GM23248 (cell line): ENCODE data around the gene EDIL3. TPM values are rescaled to one million over a fixed set of nuclear protein-coding genes. Genes with fewer than 3 reads are reported as not detected.
A peak's percentile ranks its signal among the peaks of the same experiment; 100 is the strongest.

Experiments used
- DNase-seq: peaks from one replicate; pipeline ENCODE4 v3.0.0-alpha.2; 2015
- H2AFZ ChIP-seq: fragments of 200-600 bp; sonication (generic); 2 replicates; pipeline ENCODE4 v1.6.1; 2016; ENCODE audit warnings: antibody characterized with exemption
- H3F3A ChIP-seq: fragments of 200-600 bp; sonication (generic); 2 replicates; pipeline ENCODE4 v1.6.1; 2016; ENCODE audit warnings: mild to moderate bottlenecking, antibody characterized with exemption, mixed run types; ENCODE audit not compliant: insufficient read depth
- H3K27ac ChIP-seq: fragments of 200-600 bp; sonication (generic); 2 replicates; pipeline ENCODE4 v1.5.1; 2016; ENCODE audit warnings: mild to moderate bottlenecking
- H3K27me3 ChIP-seq: fragments of 200-600 bp; sonication (generic); replicated peaks from 2 replicates; pipeline ENCODE4 v1.6.1; 2016; ENCODE audit warnings: mild to moderate bottlenecking; ENCODE audit not compliant: insufficient read depth
- H3K36me3 ChIP-seq: fragments of 200-600 bp; sonication (generic); 2 replicates; pipeline ENCODE4 v1.6.1; 2016; ENCODE audit warnings: low read depth, mild to moderate bottlenecking
- H3K4me1 ChIP-seq: fragments of 200-600 bp; sonication (generic); 2 replicates; pipeline ENCODE4 v1.6.1; 2016; ENCODE audit warnings: mild to moderate bottlenecking; ENCODE audit not compliant: insufficient read depth
- H3K4me2 ChIP-seq: fragments of 200-600 bp; sonication (generic); one replicate; pipeline ENCODE4 v1.6.1; 2016; ENCODE audit warnings: mild to moderate bottlenecking; ENCODE audit not compliant: unreplicated experiment
- H3K4me3 ChIP-seq: fragments of 200-600 bp; sonication (generic); 2 replicates; pipeline ENCODE4 v1.5.1; 2016; ENCODE audit warnings: mild to moderate bottlenecking
- H3K79me2 ChIP-seq: fragments of 200-600 bp; sonication (generic); 2 replicates; pipeline ENCODE4 v1.6.1; 2016; ENCODE audit warnings: mild to moderate bottlenecking; ENCODE audit not compliant: insufficient read depth
- H3K9ac ChIP-seq: fragments of 200-600 bp; sonication (generic); 2 replicates; pipeline ENCODE4 v1.6.1; 2016; ENCODE audit warnings: mild to moderate bottlenecking
- H3K9me2 ChIP-seq: fragments of 200-600 bp; sonication (generic); 2 replicates; pipeline ENCODE4 v1.6.1; 2016; ENCODE audit warnings: mixed run types, mild to moderate bottlenecking, moderate library complexity; ENCODE audit not compliant: insufficient read depth
- H3K9me3 ChIP-seq: fragments of 200-600 bp; sonication (generic); one replicate; pipeline ENCODE4 v1.6.1; 2017; ENCODE audit warnings: low read depth
- H4K20me1 ChIP-seq: fragments of 200-600 bp; sonication (generic); 2 replicates; pipeline ENCODE4 v1.6.0; 2016; ENCODE audit not compliant: insufficient read depth
- EZH2 ChIP-seq: fragments of 200-600 bp; sonication (generic); IDR thresholded peaks from 2 replicates; pipeline ENCODE4 v1.6.1; 2018; ENCODE audit warnings: antibody characterized with exemption, mild to moderate bottlenecking; ENCODE audit not compliant: insufficient read depth, poor library complexity, severe bottlenecking
- EZH2phosphoT487 ChIP-seq: fragments of 200-600 bp; sonication (generic); IDR thresholded peaks from 2 replicates; pipeline ENCODE4 v1.6.1; 2018; ENCODE audit warnings: antibody characterized with exemption, moderate library complexity, mild to moderate bottlenecking, low read depth; ENCODE audit not compliant: insufficient read depth
- WGBS, 2 experiments: methylation state at CpG; one replicate each; pipeline ENCODE4 v1.1.6; 2015 to 2017; ENCODE audit warnings: low lambda C conversion rate in 2 of 2, low coverage in 1 of 2; ENCODE audit errors: missing lambda C conversion rate in 2 of 2; 5-methylcytosine and 5-hydroxymethylcytosine counted together
- in situ Hi-C: fragments of 300-500 bp; cut with MboI; formaldehyde crosslinking; loops from 2 replicates; pipeline ENCODE4 v1.15.0; 2020
- polyA plus RNA-seq: library from polyadenylated mRNA; unstranded; fragments of >200 nt; fragmentation: Nextera tagmentation; extraction: Ambion mirVana; gene quantifications from 2 replicates; pipeline ENCODE4 v1.2.1, GENCODE V29; 2016
- small RNA-seq: library from RNA; depleted of rRNA; stranded (forward); fragments of <200 nt; gene quantifications from one replicate; pipeline ENCODE3, GENCODE V24; 2014; ENCODE audit warnings: low read depth, low replicate concordance
- total RNA-seq: library from RNA; depleted of rRNA; stranded (reverse); fragments of >200 nt; shearing (Covaris generic); gene quantifications from 2 replicates; pipeline ENCODE4 v1.2.3, GENCODE V29; 2014

Gene EDIL3
- total and polyA plus RNA-seq, 2 experiments from 2014 or later = 17.7 to 24.1 TPM

GRCh38 chr5:83899326-83899970 is 485.2 kb downstream of the EDIL3 start:
- no peaks in the 10 kb centered on the region for H3K79me2 ChIP-seq
- no peaks in the 10 kb centered on the region for H3K27me3 ChIP-seq
- H3K4me1 ChIP-seq = peaks cover 29% of the 10 kb centered on the region
- H2AFZ ChIP-seq = peak overlapping the region; percentile 61
- H3K4me3 ChIP-seq = 0 out of 2 replicates have a peak overlapping the region, but pooled peaks have one; percentile 2
- no peaks in the 10 kb centered on the region for H3K36me3 ChIP-seq
- WGBS, 2 experiments = 34 to 37% methylated on average over 2 of the region's 2 CpGs
- peaks cover 15% of the 10 kb centered on the region; the same call in 1 of the 2 replicates for H3F3A ChIP-seq
- TF ChIP-seq EZH2 = no peak
- no peak for TF ChIP-seq EZH2phosphoT487
- peak overlapping the region; percentile 27 for H3K27ac ChIP-seq
- in situ Hi-C loops = no loop called here
- no peaks in the 10 kb centered on the region for H4K20me1 ChIP-seq
- no peaks in the 10 kb centered on the region for H3K9me2 ChIP-seq
- H3K9me3 ChIP-seq = no peaks in the 10 kb centered on the region
- peak; percentile 54 for DNase-seq
- H3K4me2 ChIP-seq = peak overlapping the region; percentile 50
- H3K9ac ChIP-seq = no peak overlapping the region

- no peak for DNase-seq
- 52 to 63% methylated on average over 2 of the region's 2 CpGs for WGBS, 2 experiments
Measured at GRCh38 chr5:83895860-83896259, 488.8 kb downstream of the EDIL3 start.

GRCh38 chr5:83891261-83891660 is 493.4 kb downstream of the EDIL3 start:
- WGBS, 2 experiments = 35 to 47% methylated on average over 2 of the region's 2 CpGs

More at GRCh38 chr5:83895860-83896259, 488.8 kb downstream of the EDIL3 start:
- Histone ChIP-seq H3K4me1 (peaks cover 27% of the 10 kb centered on the region), H3K4me2 (peak overlapping the region; percentile 34), H3K79me2 (no peaks in the 10 kb centered on the region), H3K9me2 (no peaks in the 10 kb centered on the region), H3K9me3 (no peaks in the 10 kb centered on the region), H3K9ac (no peak overlapping the region), H3F3A (peaks cover 15% of the 10 kb centered on the region; the same call in 1 of the 2 replicates), H4K20me1 (no peaks in the 10 kb centered on the region), H3K4me3 (no peak overlapping the region), H3K36me3 (no peaks in the 10 kb centered on the region), H3K27ac (no peak overlapping the region), H2AFZ (peak overlapping the region; percentile 38), H3K27me3 (no peaks in the 10 kb centered on the region)
- TF ChIP-seq EZH2phosphoT487 = no peak
- no peak for TF ChIP-seq EZH2
- in situ Hi-C loops = no loop called here

More at GRCh38 chr5:83891261-83891660, 493.4 kb downstream of the EDIL3 start:
- no peak overlapping the region for H2AFZ ChIP-seq
- in situ Hi-C loops = no loop called here
- 0 out of 2 replicates have a peak, but pooled peaks cover 3% of the 10 kb centered on the region for H3K4me1 ChIP-seq
- H3K9me3 ChIP-seq = no peaks in the 10 kb centered on the region
- no peak overlapping the region for H3K4me2 ChIP-seq
- H3K27me3 ChIP-seq = no peaks in the 10 kb centered on the region
- no peak overlapping the region for H3K27ac ChIP-seq
- H4K20me1 ChIP-seq = no peaks in the 10 kb centered on the region
- no peaks in the 10 kb centered on the region for H3F3A ChIP-seq
- H3K9me2 ChIP-seq = no peaks in the 10 kb centered on the region
- H3K4me3 ChIP-seq = no peak overlapping the region
- no peaks in the 10 kb centered on the region for H3K36me3 ChIP-seq
- H3K9ac ChIP-seq = no peak overlapping the region
- no peak for DNase-seq
- no peak for TF ChIP-seq EZH2phosphoT487
- no peak for TF ChIP-seq EZH2
- H3K79me2 ChIP-seq = no peaks in the 10 kb centered on the region

Small RNA genes within 50 kb of the gene (small RNA-seq; reads per million reads assigned to genes)
- gene RNU6-448P = not detected
